CD4-positive, alpha-beta T cell (primary cell): Measurements from ENCODE around the gene DGUOK. TPM values are rescaled to one million over a fixed set of nuclear protein-coding genes. Genes with fewer than 3 reads are reported as not detected.

Source experiments
- ATAC-seq: fragments of 200-7000 bp; cut with Tn5 transposase; one replicate; pipeline ENCODE4 v1.10.0; 2022; ENCODE audit warnings: mild to moderate bottlenecking; ENCODE audit not compliant: poor library complexity
- CTCF ChIA-PET: fragments of 350-600 bp; sonication (Branson Sonifier 250); formaldehyde crosslinking; loops from one replicate; lab custom pipeline; 2021; ENCODE audit warnings: antibody characterized with exemption, inconsistent platforms; lab: Charles Lee
- POLR2A ChIA-PET: fragments of 350-600 bp; sonication (Branson Sonifier 250); formaldehyde crosslinking; loops from one replicate; lab custom pipeline; 2021; ENCODE audit warnings: antibody characterized with exemption, inconsistent platforms; lab: Charles Lee
- DNase-seq, 14 experiments: peaks; one replicate each; pipeline ENCODE4 v3.0.0-alpha.2; 2013 to 2020; ENCODE audit warnings: mixed read lengths in 2 of 14
- H3K27ac ChIP-seq, 2 donors: one replicate each; pipeline versions ENCODE4 v1.5.1 to v1.7.0; 2013; ENCODE audit warnings: low read length in 2 of 2, low read depth in 1 of 2, mild to moderate bottlenecking in 1 of 2
- H3K27me3 ChIP-seq, 2 experiments: 1 replicate in 1 of 2; 2 replicates in 1 of 2; pipeline versions ENCODE4 v1.6.1 to v1.7.0; 2013; ENCODE audit warnings: low read length in 2 of 2, control low read depth in 1 of 2, mild to moderate bottlenecking in 1 of 2, moderate library complexity in 1 of 2; ENCODE audit not compliant: insufficient read depth in 2 of 2, control insufficient read depth in 1 of 2
- H3K36me3 ChIP-seq: one replicate; pipeline ENCODE4 v1.6.1; 2013; ENCODE audit warnings: low read length, control low read depth; ENCODE audit not compliant: insufficient read depth
- H3K4me1 ChIP-seq: one replicate; pipeline ENCODE4 v1.6.1; 2013; ENCODE audit warnings: low read length, control low read depth; ENCODE audit not compliant: insufficient read depth
- H3K4me3 ChIP-seq: one replicate; pipeline ENCODE4 v1.5.1; 2013; ENCODE audit warnings: mild to moderate bottlenecking, low read length, moderate library complexity
- H3K9me3 ChIP-seq, 2 experiments: 1 replicate in 1 of 2; 2 replicates in 1 of 2; pipeline versions ENCODE4 v1.6.1 to v1.7.0; 2013; ENCODE audit warnings: low read length in 2 of 2, mild to moderate bottlenecking in 2 of 2, control low read depth in 1 of 2, moderate library complexity in 1 of 2; ENCODE audit not compliant: control insufficient read depth in 1 of 2, insufficient read depth in 1 of 2
- H3K27ac Mint-ChIP-seq: one replicate; pipeline ENCODE4 v1.8.0; 2020; ENCODE audit warnings: mixed read lengths
- H3K27me3 Mint-ChIP-seq: one replicate; pipeline ENCODE4 v1.8.0; 2021; ENCODE audit warnings: mixed read lengths
- H3K36me3 Mint-ChIP-seq: one replicate; pipeline ENCODE4 v1.8.0; 2021; ENCODE audit warnings: low read depth, mixed read lengths
- H3K4me1 Mint-ChIP-seq: one replicate; pipeline ENCODE4 v1.8.0; 2021; ENCODE audit warnings: low read depth, mixed read lengths
- H3K4me3 Mint-ChIP-seq: one replicate; pipeline ENCODE4 v1.8.0; 2020; ENCODE audit warnings: mild to moderate bottlenecking, mixed read lengths
- H3K9me3 Mint-ChIP-seq: one replicate; pipeline ENCODE4 v1.8.0; 2020; ENCODE audit warnings: mixed read lengths
- intact Hi-C, 2 experiments: fragments of 100-400 bp; cut with DNase I in 1 of 2; cut with micrococcal nuclease in 1 of 2; formaldehyde crosslinking; loops; one replicate each; pipeline versions ENCODE4 v1.15.1 to v1.9.0; 2023 to 2025; cut with DNase I, micrococcal nuclease
- total RNA-seq, 174 experiments: library from RNA in 2 of 174; stranded (reverse) in 2 of 174; gene quantifications; one replicate each; pipeline ENCODE4 v1.2.3 and lab custom pipeline; 2021 to 2026
- TF ChIP-seq, protein P1 (sequence below): fragments of 200-600 bp; IDR thresholded peaks from one replicate; pipeline ENCODE4 v1.8.0; 2022; ENCODE audit warnings: antibody characterized with exemption, mild to moderate bottlenecking

Gene DGUOK
- total RNA-seq, 2 experiments from 2014 or later: 30.5 to 32.0 TPM

DNA sequence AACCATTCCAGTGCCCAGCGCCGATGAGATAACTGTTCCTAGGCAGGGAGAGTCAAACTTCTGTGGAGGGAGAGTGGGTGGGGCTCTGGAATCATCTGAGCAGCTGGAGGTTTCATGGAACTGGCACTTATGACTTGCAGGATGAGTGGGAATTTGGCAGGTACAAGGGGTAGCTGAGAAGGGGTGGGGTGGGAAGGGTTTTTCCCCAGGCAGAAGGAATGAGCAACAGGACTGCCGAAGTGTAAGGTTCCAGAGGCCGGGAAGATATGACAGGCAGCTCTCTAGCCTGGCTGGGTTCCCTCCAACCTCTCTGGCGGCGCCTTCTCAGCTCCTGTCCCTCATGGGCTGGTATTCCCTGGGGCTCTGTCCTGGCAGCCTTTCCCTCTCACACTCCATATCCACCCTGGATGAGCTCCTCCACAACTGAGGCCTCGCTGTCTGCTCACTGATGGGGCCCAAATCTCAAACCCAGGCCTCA lies 55.5 kb downstream of the DGUOK start:
- no peaks in the 10 kb centered on the region for H3K9me3 Mint-ChIP-seq
- Histone ChIP-seq H3K4me3 (no peak overlapping the region), H3K36me3 (no peaks in the 10 kb centered on the region), H3K27me3 (no peaks in the 10 kb centered on the region), H3K27ac (no peak overlapping the region), H3K4me1 (peaks cover 71% of the 10 kb centered on the region), H3K9me3 (no peaks in the 10 kb centered on the region)
- no peaks in the 10 kb centered on the region for H3K27me3 Mint-ChIP-seq
- CTCF ChIA-PET: no interaction called here
- ATAC-seq (no peak), DNase-seq (no peak)
- POLR2A ChIA-PET: interaction anchor here (3.2 kb wide), 1 partner anchor 11 kb away, joined by 23 read pairs; no protein-coding TSS in a partner anchor
- TF ChIP-seq, protein P1, sequence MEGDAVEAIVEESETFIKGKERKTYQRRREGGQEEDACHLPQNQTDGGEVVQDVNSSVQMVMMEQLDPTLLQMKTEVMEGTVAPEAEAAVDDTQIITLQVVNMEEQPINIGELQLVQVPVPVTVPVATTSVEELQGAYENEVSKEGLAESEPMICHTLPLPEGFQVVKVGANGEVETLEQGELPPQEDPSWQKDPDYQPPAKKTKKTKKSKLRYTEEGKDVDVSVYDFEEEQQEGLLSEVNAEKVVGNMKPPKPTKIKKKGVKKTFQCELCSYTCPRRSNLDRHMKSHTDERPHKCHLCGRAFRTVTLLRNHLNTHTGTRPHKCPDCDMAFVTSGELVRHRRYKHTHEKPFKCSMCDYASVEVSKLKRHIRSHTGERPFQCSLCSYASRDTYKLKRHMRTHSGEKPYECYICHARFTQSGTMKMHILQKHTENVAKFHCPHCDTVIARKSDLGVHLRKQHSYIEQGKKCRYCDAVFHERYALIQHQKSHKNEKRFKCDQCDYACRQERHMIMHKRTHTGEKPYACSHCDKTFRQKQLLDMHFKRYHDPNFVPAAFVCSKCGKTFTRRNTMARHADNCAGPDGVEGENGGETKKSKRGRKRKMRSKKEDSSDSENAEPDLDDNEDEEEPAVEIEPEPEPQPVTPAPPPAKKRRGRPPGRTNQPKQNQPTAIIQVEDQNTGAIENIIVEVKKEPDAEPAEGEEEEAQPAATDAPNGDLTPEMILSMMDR: no peak
- intact Hi-C loops: loop anchor here (10.0 kb wide), 1 partner anchor 157 kb away; the partner anchor contains the start of gene STAMBP (in 2 of the 2)
- peak overlapping the region; percentile 74 for H3K4me3 Mint-ChIP-seq
- H3K4me1 Mint-ChIP-seq: peaks cover 76% of the 10 kb centered on the region
- H3K27ac Mint-ChIP-seq: peak overlapping the region; percentile 69
- H3K36me3 Mint-ChIP-seq: peaks cover 6% of the 10 kb centered on the region

DNA sequence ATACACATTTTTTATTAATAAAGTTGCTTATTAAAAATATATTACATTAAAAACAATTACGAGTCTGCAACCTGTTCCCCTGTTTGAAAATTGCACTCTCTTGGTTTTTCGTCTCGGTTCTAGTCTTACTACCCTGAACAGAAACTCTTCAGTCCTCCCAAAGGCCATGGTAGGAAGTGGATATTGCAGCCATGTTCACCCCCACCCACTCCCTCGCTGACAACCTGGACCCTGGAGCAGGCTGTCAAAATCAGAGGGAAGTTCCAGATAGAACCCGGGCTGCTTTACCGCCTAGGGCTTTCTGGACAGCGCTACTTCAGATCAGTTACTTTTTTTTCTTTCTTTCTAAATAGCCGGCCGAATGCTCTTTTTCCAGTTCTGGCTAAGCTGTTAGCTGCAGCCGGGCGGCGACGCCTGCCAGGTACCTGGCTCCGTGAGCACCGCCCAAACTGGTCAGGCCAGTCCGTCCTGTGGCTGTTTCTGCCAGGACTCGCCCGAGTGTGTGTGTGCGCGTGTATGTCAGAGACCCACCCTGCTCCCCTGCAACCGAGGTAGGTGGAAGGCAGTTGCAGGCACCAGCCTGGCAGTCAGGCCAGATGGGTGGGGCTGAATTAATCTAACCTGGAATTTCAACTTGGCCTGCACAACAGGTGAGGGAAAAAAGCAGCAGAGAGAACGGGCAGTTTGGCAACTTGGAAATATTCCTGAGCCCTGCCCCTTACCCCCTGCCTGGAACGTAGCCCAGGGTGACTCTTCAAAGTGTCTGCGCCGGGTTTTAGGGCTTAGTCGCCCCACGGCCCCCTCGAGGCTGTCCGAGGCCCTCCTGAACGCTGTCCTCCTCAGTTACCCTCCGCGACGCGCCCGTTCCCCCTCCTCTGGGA lies 56.9 kb downstream of the DGUOK start:
- peak overlapping the region in 1 of 2 donors; percentile 62 for H3K27ac ChIP-seq
- no peaks in the 10 kb centered on the region for H3K9me3 Mint-ChIP-seq
- H3K27me3 Mint-ChIP-seq: no peaks in the 10 kb centered on the region
- ChIA-PET CTCF (no interaction called here), POLR2A (interaction anchor here (2.0 to 3.2 kb wide), 2 partner anchors 13 to 57 kb away, joined by 10 to 23 read pairs; no protein-coding TSS in a partner anchor)
- no peak for ATAC-seq
- H3K4me3 Mint-ChIP-seq: peak overlapping the region; percentile 91
- no peaks in the 10 kb centered on the region for H3K9me3 ChIP-seq
- no peaks in the 10 kb centered on the region for H3K36me3 ChIP-seq
- H3K27me3 ChIP-seq: no peaks in the 10 kb centered on the region
- peaks cover 9% of the 10 kb centered on the region for H3K36me3 Mint-ChIP-seq
- peak overlapping the region; percentile 69 for H3K27ac Mint-ChIP-seq
- TF ChIP-seq, protein P1: no peak
- peaks cover 78% of the 10 kb centered on the region for H3K4me1 ChIP-seq
- H3K4me3 ChIP-seq: peak overlapping the region; percentile 61
- intact Hi-C loops: loop anchor here (10.0 kb wide), 1 partner anchor 159 kb away; the partner anchor contains the start of gene STAMBP (in 2 of the 2)
- peak in 3 of 14 experiments; percentile 13 to 51 (median 45) for DNase-seq
- peaks cover 80% of the 10 kb centered on the region for H3K4me1 Mint-ChIP-seq

DNA sequence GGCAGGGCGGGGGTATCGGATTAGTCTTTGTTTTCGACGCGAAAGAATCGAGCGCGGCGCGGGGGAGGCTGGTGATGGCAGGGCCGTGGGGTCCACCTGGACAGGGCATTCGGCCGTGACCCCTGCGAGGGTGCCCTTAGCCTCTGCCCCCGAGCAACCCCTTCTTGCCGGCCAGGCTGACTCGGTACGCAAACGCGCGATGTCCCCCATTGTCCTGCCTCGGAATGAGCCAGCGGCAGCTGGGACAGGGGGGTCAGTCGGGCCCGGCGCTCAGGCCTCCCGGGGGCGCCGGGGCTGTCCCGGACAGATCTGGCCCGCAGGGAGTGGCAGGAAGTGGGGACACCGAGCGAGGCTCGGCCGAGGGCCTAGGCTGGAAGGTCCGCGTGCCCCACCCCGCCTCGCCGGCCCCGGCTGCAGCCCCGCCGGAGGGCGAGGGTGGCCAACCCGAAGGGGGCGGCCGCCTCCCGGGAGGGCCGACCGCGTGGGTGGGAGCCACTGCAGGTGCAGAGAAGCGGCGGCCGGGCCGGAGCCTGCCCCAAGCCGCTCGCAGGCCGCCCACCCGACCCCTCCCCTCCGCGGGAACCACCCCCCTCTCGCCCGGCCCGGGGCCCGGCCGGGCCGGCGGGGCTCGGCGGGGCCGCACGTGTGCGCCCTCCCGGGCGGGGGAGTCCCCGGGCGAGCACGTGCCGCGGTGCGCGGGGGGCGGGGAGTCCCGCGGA lies 57.7 kb downstream of the DGUOK start, which contains the start of gene TET3:
Gene TET3 (plus strand): TSS at position 708 of the 719 bp plus-strand sequence. CDS start 1,494 bp downstream, outside the sequence.
- TF ChIP-seq, protein P1: no peak
- Histone ChIP-seq H3K9me3 (no peaks in the 10 kb centered on the region), H3K4me3 (peak within 1 kb of the TSS; percentile 80), H3K36me3 (peaks cover under 1% of the 10 kb centered on the region), H3K27me3 (no peaks in the 10 kb centered on the region), H3K4me1 (peaks cover 76% of the 10 kb centered on the region), H3K27ac (peak within 1 kb of the TSS; percentile 64 to 71)
- Mint-ChIP-seq H3K4me1 (peaks cover 80% of the 10 kb centered on the region), H3K9me3 (no peaks in the 10 kb centered on the region), H3K27ac (peak within 1 kb of the TSS; percentile 81), H3K27me3 (no peaks in the 10 kb centered on the region), H3K4me3 (peak within 1 kb of the TSS; percentile 91), H3K36me3 (peaks cover 14% of the 10 kb centered on the region)
- CTCF ChIA-PET: no interaction called here
- peak in 6 of 14 experiments; percentile 38 to 91 (median 74) for DNase-seq
- intact Hi-C loops: loop anchor here (10.0 kb wide), 1 partner anchor 160 kb away; the partner anchor contains the start of gene STAMBP (in 2 of the 2)
- POLR2A ChIA-PET: interaction anchor here (1.0 to 4.4 kb wide), 6 partner anchors 14 to 194 kb away, joined by 3 to 36 read pairs (median 6); partner anchors contain the start of genes MOB1A and STAMBP
- peak; percentile 61 for ATAC-seq
